ENCODE data around the gene MMAB. TPM values are rescaled to one million over a fixed set of nuclear protein-coding genes. Genes with fewer than 3 reads are reported as not detected.

Gene MMAB
- total and polyA plus RNA-seq, 7 donors = 12.2 to 79.6 (median 28.9) TPM

- H3K27me3 ChIP-seq = peaks cover 0 to 12% (median 3%) of the 10 kb centered on the region in 3 donors
- no peak for TF ChIP-seq POLR2A (IDR thresholded peaks at IDR 0.05)
- no peak for TF ChIP-seq POLR2AphosphoS5 (IDR thresholded peaks at IDR 0.05)
- TF ChIP-seq, protein P1, sequence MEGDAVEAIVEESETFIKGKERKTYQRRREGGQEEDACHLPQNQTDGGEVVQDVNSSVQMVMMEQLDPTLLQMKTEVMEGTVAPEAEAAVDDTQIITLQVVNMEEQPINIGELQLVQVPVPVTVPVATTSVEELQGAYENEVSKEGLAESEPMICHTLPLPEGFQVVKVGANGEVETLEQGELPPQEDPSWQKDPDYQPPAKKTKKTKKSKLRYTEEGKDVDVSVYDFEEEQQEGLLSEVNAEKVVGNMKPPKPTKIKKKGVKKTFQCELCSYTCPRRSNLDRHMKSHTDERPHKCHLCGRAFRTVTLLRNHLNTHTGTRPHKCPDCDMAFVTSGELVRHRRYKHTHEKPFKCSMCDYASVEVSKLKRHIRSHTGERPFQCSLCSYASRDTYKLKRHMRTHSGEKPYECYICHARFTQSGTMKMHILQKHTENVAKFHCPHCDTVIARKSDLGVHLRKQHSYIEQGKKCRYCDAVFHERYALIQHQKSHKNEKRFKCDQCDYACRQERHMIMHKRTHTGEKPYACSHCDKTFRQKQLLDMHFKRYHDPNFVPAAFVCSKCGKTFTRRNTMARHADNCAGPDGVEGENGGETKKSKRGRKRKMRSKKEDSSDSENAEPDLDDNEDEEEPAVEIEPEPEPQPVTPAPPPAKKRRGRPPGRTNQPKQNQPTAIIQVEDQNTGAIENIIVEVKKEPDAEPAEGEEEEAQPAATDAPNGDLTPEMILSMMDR (IDR thresholded peaks at IDR 0.05) = no peak
- no peak for TF ChIP-seq EP300 (IDR thresholded peaks at IDR 0.05)
- intact Hi-C loops (cut with DNase I) = no loop called here
Observed at GRCh38 chr12:109618082-109618481, 44.8 kb upstream of the MMAB start.

DNA sequence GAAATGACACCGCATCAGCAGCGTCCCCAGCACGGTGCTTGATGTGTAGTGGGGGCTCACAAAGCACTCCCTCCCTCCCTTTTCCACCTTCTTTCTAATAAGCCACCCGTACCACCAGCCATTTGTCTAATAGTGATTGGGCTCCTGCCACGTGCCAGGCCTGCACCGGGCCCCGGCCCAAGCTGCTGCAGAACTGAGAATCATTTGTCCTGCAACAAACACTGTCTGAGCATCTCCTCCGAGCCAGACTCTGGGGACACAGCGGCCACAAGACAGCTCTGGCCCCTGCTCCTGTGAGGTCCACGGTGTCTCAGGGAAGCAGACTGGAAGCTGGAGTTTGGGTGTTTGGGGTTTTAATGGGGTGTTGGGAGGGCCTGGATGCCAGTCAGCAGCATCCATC is 44.2 kb upstream of the MMAB start:
- Histone ChIP-seq H3K27me3 (peaks cover 0 to 17% (median 9%) of the 10 kb centered on the region in 3 donors), H3K36me3 (no peaks in the 10 kb centered on the region), H3K4me3 (no peak overlapping the region), H3K4me1 (no peaks in the 10 kb centered on the region), H3K9me3 (no peaks in the 10 kb centered on the region), H3K27ac (no peak overlapping the region)
- 75 to 79% methylated on average over 10 of the region's 10 CpGs for WGBS, 2 donors
- TF ChIP-seq, protein P1 (IDR thresholded peaks at IDR 0.05) = no peak
- TF ChIP-seq POLR2A (IDR thresholded peaks at IDR 0.05) (no peak), POLR2AphosphoS5 (IDR thresholded peaks at IDR 0.05) (no peak), EP300 (IDR thresholded peaks at IDR 0.05) (no peak)
- intact Hi-C loops (cut with DNase I) = no loop called here
- no peak for DNase-seq

More at GRCh38 chr12:109618082-109618481, 44.8 kb upstream of the MMAB start:
- WGBS, 2 donors = 85 to 88% methylated on average over 5 of the region's 5 CpGs
- Histone ChIP-seq H3K27ac (no peak overlapping the region), H3K4me3 (no peak overlapping the region), H3K9me3 (no peaks in the 10 kb centered on the region), H3K36me3 (no peaks in the 10 kb centered on the region), H3K4me1 (no peaks in the 10 kb centered on the region)
- no peak for DNase-seq

- 67 to 76% methylated on average over 14 of the region's 14 CpGs for WGBS, 2 donors
- Histone ChIP-seq H3K9me3 (no peaks in the 10 kb centered on the region), H3K27me3 (peaks cover 0 to 34% (median 20%) of the 10 kb centered on the region in 3 donors), H3K36me3 (no peaks in the 10 kb centered on the region), H3K27ac (no peak overlapping the region), H3K4me3 (no peak overlapping the region), H3K4me1 (no peaks in the 10 kb centered on the region)
- no peak for DNase-seq
- TF ChIP-seq, protein P1 (IDR thresholded peaks at IDR 0.05) = no peak
- TF ChIP-seq POLR2AphosphoS5 (IDR thresholded peaks at IDR 0.05) (no peak), POLR2A (IDR thresholded peaks at IDR 0.05) (no peak), EP300 (IDR thresholded peaks at IDR 0.05) (no peak)
- intact Hi-C loops (cut with DNase I) = no loop called here
Observed at GRCh38 chr12:109615556-109616229, 42.4 kb upstream of the MMAB start.

- Histone ChIP-seq H3K27ac (no peak overlapping the region), H3K36me3 (no peaks in the 10 kb centered on the region), H3K9me3 (no peaks in the 10 kb centered on the region), H3K4me1 (no peaks in the 10 kb centered on the region), H3K4me3 (no peak overlapping the region), H3K27me3 (peaks cover 0 to 52% (median 20%) of the 10 kb centered on the region in 3 donors)
- DNase-seq = no peak
- TF ChIP-seq POLR2A (IDR thresholded peaks at IDR 0.05) (no peak), EP300 (IDR thresholded peaks at IDR 0.05) (no peak), POLR2AphosphoS5 (IDR thresholded peaks at IDR 0.05) (no peak)
- TF ChIP-seq, protein P1 (IDR thresholded peaks at IDR 0.05) = no peak
- intact Hi-C loops (cut with DNase I) = no loop called here
- WGBS, 2 donors = 66 to 68% methylated on average over 26 of the region's 26 CpGs
Observed at GRCh38 chr12:109613649-109614455, 40.5 kb upstream of the MMAB start.
